ENCODE measurements around the gene PTPRT.

Gene PTPRT

DNA sequence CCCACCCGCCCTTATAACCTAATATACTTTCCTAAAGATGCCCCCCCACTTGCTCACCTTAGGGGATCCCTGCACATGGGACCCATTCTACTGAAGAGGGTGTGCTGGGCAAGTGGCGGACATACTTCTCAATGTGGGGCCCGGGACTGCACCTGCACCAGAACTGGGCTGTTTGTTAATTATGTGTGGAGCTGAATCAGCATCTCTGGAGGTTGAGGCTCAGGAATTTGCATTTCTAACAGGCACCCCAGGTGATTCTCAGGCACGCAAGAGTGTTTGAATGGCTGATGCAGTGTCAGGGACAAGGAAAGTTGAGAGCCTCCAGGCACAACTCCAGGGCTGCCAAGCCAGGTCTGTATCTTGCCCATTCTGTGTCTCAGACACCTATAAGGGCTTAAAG is 8.9 kb upstream of the PTPRT start:
- TF ChIP-seq POLR2A (IDR thresholded peaks at IDR 0.05; ENCODE audit: low read depth, low read length) (no peak), POLR2AphosphoS5 (IDR thresholded peaks at IDR 0.05; ENCODE audit: low read depth, low read length) (no peak)
- FAIRE-seq: no peak
- no peak for DNase-seq (ENCODE audit: insufficient read length)

DNA sequence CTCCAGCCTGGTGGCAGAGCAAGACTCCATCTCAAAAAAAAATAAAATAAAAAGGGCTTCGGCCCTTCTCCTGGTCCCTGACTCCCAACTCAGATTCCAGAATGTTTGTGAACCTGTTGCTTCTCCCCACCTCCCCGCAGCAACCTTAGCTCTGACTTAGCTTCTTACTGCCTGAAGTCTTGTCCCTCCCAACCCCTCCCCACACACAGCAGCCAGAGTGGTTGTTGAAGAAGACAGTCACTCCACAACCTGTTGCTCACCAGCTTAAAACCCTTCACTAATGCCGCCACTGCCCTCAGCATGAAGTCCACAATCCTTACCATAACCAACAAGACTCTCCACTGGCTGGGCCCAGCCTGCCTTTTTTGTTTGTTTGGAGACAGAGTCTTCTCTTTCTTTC is 6.5 kb upstream of the PTPRT start:
- DNase-seq (ENCODE audit: insufficient read length) (no peak), FAIRE-seq (no peak)
- TF ChIP-seq POLR2A (IDR thresholded peaks at IDR 0.05; ENCODE audit: low read depth, low read length) (no peak), POLR2AphosphoS5 (IDR thresholded peaks at IDR 0.05; ENCODE audit: low read depth, low read length) (no peak), TAF1 (IDR thresholded peaks at IDR 0.05; ENCODE audit: borderline replicate concordance, low read depth, low read length) (no peak)

DNA sequence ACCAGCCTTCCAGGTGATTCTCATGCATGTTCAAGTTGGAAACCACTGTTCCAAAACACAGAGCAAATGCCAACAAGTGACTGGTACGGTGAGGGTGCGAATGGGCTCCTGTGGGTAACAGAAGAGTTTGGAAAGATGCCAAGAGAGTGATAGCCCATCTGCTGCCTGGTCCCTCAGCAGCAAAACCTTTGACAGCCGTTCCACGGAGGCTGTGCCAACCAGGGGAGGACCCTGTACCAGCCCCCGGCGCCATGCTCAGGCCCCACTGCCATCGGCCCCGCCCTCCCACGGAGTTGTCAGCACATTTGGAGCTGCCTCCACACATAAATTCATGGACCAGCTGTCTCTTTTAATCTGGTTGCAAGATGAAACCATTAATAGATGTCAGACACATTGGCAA is 4.4 kb upstream of the PTPRT start:
- DNase-seq (ENCODE audit: insufficient read length): no peak
- FAIRE-seq: no peak
- no peak for TF ChIP-seq POLR2A (IDR thresholded peaks at IDR 0.05; ENCODE audit: low read depth, low read length)
- TF ChIP-seq POLR2AphosphoS5 (IDR thresholded peaks at IDR 0.05; ENCODE audit: low read depth, low read length): no peak

DNA sequence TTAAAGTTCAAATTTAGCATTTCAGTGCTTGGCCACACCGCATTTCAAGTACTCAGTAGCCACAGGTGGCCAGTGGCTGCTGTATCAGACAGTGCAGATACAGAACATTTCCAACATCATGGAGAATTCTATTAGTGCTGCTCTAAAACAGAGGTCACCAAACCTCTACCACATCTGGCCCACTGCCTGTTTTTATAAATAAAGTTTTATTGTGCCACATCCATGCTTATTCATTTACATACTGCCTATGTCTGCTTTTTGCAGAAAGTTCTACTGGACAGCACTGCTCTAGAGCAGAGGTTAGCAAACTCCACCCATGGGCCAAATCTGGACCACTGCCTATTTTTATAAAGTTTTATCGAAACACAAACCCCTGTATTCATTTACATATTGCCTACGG is 3.7 kb upstream of the PTPRT start:
- FAIRE-seq (no peak), DNase-seq (ENCODE audit: insufficient read length) (no peak)
- TF ChIP-seq TAF1 (IDR thresholded peaks at IDR 0.05; ENCODE audit: borderline replicate concordance, low read depth, low read length): no peak
- TF ChIP-seq POLR2A (IDR thresholded peaks at IDR 0.05; ENCODE audit: low read depth, low read length): no peak
- TF ChIP-seq POLR2AphosphoS5 (IDR thresholded peaks at IDR 0.05; ENCODE audit: low read depth, low read length): no peak

DNA sequence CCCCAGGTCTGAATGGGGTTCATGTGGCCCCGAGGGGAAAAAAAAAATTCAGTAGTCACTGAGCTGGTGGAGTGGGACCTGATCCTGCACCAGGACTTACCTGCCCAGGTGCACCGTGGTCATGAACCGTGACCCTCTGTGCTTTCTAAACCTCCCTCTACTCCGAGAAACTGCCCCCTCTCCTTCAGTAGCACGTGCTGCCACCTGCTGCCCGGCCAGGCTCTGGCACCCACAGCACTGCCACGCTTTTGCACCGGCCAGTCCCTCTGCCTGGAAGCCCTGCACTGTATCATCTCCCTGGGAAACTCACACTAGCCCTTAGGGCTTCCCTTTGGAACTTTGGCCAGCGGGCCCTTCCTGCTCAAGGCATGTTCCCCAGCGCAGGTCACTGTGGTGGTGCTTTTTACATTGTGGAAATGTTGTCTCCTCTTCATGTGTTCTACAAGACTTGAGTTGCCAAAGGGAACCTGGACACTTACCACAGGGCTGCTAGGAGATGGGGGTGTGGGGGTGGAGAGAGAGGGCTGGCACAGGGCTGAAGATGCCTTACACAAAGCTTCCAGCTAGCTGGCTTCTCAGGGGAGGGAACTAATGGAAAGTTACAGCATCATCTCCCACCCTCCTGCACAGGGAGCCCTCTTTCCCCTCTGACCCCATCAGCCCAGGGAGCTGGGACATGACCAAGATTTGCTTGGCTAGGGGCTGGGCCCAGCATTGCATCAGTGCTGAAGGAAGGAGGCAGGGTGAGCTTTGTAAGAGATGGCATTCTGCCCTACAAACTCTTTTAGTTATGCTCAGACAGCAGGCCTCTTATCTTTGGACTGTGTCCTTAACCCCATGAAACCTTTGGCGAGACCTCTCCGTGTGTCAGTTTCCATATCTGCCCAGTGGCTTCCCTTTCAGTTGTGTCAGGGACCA is 2.5 kb upstream of the PTPRT start:
- FAIRE-seq (no peak), DNase-seq (ENCODE audit: insufficient read length) (no peak)
- TF ChIP-seq POLR2AphosphoS5 (IDR thresholded peaks at IDR 0.05; ENCODE audit: low read depth, low read length): no peak
- TF ChIP-seq POLR2A (IDR thresholded peaks at IDR 0.05; ENCODE audit: low read depth, low read length): no peak
- TF ChIP-seq TAF1 (IDR thresholded peaks at IDR 0.05; ENCODE audit: borderline replicate concordance, low read depth, low read length): no peak

DNA sequence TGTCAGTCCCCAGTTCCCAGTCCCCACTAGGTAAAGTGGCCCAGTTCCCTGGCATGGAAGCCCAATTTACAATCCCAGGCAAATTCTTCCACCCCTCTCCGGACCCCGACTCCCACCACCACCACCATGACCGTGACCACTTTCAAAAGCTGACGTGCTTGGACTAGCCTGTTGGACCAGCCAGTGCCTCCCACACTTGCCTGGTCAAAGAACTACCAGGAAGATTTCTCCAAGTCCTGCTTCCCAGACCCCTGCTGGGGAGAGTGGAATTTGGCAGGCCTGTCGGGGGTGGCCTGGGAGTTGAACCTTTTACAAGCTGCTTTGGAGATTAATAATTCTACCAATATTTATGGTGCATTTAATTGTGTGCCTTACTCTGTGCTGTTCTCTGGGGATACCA is 1.4 kb upstream of the PTPRT start:
- TF ChIP-seq TAF1 (IDR thresholded peaks at IDR 0.05; ENCODE audit: borderline replicate concordance, low read depth, low read length) (no peak), POLR2A (IDR thresholded peaks at IDR 0.05; ENCODE audit: low read depth, low read length) (no peak), POLR2AphosphoS5 (IDR thresholded peaks at IDR 0.05; ENCODE audit: low read depth, low read length) (no peak)
- FAIRE-seq: no peak
- DNase-seq (ENCODE audit: insufficient read length): no peak

DNA sequence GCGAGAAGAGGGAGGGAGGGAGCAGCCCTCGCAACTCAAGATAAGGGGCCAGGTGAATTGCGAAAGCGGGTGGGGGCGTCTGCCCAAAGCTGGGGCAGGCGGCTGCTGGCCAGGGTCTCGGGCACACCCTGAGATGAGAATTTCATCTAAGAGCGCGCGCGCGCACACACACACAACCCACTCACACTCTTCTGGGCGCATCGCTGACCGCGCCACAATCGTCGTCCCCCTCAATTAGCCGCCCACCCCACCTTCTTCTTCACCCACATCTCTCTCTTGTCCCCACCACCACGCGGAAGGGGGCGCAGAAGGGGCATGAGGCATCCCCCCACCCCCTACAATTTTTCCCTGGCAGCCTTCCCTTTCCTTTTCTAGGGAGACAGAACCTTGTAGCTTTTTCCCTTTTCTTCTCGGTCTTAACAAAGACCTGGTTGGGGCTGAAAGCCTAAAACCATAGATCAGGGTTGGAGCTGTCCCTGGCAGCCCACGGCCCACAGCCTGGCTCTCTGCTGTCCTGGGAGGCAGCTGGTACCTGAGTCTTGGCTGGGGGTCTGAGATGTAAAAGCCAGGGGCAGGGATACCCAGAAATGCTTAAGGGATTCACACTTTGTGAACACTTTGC is 737 bp upstream of the PTPRT start:
- no peak for TF ChIP-seq TAF1 (IDR thresholded peaks at IDR 0.05; ENCODE audit: borderline replicate concordance, low read depth, low read length)
- TF ChIP-seq POLR2A (IDR thresholded peaks at IDR 0.05; ENCODE audit: low read depth, low read length): no peak
- no peak for TF ChIP-seq POLR2AphosphoS5 (IDR thresholded peaks at IDR 0.05; ENCODE audit: low read depth, low read length)
- FAIRE-seq (no peak), DNase-seq (ENCODE audit: insufficient read length) (no peak)

DNA sequence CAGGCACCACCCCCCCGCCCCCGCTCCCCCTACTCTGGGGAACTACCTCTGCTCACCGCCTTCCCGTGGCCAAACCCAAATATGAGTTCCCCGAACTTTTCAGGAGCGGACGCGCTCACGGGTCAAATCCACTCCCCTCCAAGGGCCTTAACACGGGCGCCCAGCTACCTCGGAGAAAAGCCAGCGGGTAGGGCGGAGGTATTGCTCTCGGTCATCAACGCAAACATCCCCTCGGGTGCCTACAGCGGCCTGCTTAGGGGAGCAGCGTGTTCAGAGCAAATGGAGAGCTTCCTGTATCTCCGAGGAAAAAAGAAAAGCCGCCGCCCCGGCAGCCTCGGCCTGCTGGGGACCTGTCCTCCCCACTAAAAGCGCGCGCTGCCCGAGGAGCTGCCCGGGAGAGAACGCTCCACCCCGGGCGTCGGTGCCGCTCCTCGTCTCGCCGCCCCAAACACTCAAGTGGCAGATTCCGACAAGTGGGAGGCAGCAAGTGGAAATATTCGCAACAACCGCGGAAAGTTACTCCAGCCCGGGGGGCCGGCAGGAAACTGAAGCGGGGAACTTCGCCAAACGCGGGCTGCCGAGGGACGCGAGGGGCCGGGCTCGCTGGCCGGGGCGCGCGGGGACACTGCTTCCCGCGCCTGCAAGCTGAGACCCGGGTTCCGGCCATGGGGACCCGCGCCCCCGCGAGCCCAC is 699 bp downstream of the PTPRT start:
- no peak for DNase-seq (ENCODE audit: insufficient read length)
- no peak for FAIRE-seq
- TF ChIP-seq POLR2AphosphoS5 (IDR thresholded peaks at IDR 0.05; ENCODE audit: low read depth, low read length) (no peak), TAF1 (IDR thresholded peaks at IDR 0.05; ENCODE audit: borderline replicate concordance, low read depth, low read length) (no peak), POLR2A (IDR thresholded peaks at IDR 0.05; ENCODE audit: low read depth, low read length) (no peak)

DNA sequence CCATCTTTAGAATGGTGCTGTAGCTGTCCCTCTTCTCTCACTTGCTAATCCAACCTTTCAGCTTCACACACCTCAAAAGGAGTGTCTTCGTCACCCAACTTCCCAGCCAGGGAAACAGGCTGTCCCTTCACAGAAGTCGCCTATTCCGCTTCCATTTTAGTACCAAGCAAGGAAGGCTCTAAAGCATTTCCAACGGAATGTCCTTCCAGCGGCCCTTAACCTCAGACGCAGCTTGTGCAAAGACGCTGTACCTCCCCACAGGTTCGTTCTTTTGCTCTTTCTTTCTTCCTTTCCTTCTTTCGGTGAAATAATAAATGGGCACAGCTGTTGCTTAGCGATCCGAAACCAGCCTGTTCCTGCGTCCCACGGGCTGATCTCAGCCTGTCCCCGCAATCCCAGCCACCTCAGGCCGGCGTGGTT is 1.5 kb downstream of the PTPRT start:
- TF ChIP-seq POLR2A (IDR thresholded peaks at IDR 0.05; ENCODE audit: low read depth, low read length) (no peak), TAF1 (IDR thresholded peaks at IDR 0.05; ENCODE audit: borderline replicate concordance, low read depth, low read length) (no peak)
- no peak for FAIRE-seq
- no peak for DNase-seq (ENCODE audit: insufficient read length)

DNA sequence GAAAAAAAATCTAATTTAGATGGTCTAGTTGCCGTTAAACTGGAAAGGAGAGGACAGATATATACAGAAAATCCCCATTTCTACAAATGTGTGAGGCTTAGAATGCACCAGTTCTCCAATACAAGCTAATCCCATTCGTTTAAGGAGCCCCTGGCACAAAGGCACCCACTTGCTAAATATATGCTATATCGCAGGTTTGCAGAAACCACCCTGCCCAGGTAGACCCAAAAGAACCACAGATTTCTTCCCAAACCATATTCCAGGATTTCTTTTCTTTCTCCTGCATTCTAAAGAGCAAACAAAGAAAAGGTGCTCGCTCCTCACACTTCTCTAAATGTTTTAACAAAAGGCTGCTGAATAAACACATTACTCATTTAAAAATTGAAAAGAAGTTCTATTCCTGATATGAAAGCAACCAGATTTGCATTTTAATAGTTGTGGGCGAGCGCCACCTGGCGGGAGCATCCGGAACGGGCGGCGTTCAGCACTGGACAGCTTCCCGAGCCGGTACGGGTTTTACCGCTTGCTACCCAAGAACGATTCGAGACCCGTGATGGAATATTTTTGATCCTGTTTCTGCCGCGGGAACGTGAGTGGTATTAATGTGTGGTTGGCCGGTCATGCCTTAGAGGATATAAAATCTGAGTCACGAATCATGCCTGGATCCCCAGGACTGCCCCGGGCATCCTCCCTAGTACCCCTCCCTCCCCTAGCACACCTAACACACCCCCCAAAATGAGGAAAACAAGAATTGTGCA is 2.1 kb downstream of the PTPRT start:
- peak; percentile 78 for FAIRE-seq
- peak; percentile 62 for DNase-seq (ENCODE audit: insufficient read length)

DNA sequence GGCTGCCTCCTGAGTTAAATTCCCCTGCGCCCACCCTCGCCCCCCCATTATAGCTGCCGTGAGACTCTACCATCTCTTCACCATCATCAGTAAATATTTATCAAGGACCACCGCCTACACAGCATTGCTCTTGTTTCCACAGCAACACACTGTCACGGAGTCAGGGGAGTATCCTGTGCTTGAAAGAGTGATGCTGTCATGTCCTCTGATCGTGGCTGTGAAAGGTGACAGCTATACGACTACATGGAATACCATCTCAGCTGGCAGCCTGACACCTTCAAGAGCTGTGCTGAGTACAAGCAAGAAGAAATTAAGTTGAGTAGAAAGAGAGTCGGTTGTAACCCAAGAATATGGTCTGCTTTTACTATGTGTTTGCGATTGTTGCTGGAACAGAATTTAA is 3.4 kb downstream of the PTPRT start:
- FAIRE-seq (no peak), DNase-seq (ENCODE audit: insufficient read length) (no peak)
- no peak for TF ChIP-seq TAF1 (IDR thresholded peaks at IDR 0.05; ENCODE audit: borderline replicate concordance, low read depth, low read length)
- no peak for TF ChIP-seq POLR2A (IDR thresholded peaks at IDR 0.05; ENCODE audit: low read depth, low read length)
- no peak for TF ChIP-seq POLR2AphosphoS5 (IDR thresholded peaks at IDR 0.05; ENCODE audit: low read depth, low read length)

More for the DNA sequence above, 2.1 kb downstream of the PTPRT start:
- no peak for TF ChIP-seq POLR2A (IDR thresholded peaks at IDR 0.05; ENCODE audit: low read depth, low read length)
- TF ChIP-seq POLR2AphosphoS5 (IDR thresholded peaks at IDR 0.05; ENCODE audit: low read depth, low read length): no peak
- no peak for TF ChIP-seq TAF1 (IDR thresholded peaks at IDR 0.05; ENCODE audit: borderline replicate concordance, low read depth, low read length)

All from GM12892 (cell line).